ENCODE results near the gene PRKCD. TPM values are rescaled to one million over a fixed set of nuclear protein-coding genes. Genes with fewer than 3 reads are reported as not detected.

The PRKCD gene
- total RNA-seq, 1 donor from 2014 or later: 11.0 TPM

- no peak for DNase-seq
Measured at GRCh38 chr3:53232641-53233377, 71.8 kb downstream of the PRKCD start.

- DNase-seq: no peak
Measured at GRCh38 chr3:53234130-53234840, 73.3 kb downstream of the PRKCD start.

GRCh38 chr3:53234841-53235232, 73.8 kb downstream of the PRKCD start:
- no peak for DNase-seq

- no peak for DNase-seq
Measured at GRCh38 chr3:53235545-53235944, 74.5 kb downstream of the PRKCD start.

- no peak for DNase-seq
Measured at GRCh38 chr3:53236112-53236841, 75.3 kb downstream of the PRKCD start.

GRCh38 chr3:53238051-53238850, 77.2 kb downstream of the PRKCD start:
- no peak for DNase-seq

DNA sequence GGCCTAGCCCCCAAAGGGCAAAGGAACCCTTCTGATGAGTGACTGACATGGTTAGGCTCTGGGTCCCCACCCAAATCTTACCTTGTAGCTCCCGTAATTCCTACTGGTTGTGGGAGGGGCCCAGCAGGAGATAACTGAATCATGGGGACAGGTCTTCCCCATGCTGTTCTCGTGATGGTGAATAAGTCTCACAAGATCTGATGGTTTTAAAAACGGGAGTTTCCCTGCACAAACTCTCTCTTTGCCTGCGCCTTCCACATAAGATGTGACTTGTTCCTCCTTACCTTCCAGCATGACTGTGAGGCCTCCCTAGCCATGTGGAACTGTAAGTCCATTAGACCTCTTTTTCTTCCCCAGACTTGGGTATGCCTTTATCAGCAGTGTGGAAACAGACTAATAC, 77.9 kb downstream of the PRKCD start:
- DNase-seq: no peak

DNA sequence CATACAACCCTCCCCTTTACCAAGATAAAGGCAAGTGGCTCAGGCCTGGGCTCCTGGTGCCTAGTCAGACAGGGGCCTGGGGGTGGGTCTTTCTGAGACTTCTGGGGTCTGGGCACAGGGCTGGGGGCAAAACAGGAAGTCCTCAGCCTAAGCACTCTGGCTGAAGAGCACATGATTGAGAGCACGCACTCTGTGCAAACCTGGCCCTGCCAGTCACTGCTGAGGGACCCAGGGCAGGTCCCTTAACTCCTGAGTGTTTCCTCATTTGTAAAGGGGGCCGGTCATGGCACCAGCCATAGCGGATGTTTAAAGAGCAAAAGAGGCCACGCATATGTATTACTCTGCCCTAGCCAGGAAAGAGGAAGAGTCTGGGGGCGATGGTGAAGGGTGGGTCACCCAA, 78.8 kb downstream of the PRKCD start:
- DNase-seq: no peak

- no peak for DNase-seq
Measured at GRCh38 chr3:53240989-53241972, 80.3 kb downstream of the PRKCD start.

GRCh38 chr3:53242155-53242554, 81.1 kb downstream of the PRKCD start:
- no peak for DNase-seq

Other genes starting within 250 kb of the PRKCD start
- gene SFMBT1, start 115.1 kb upstream of the PRKCD start, total RNA-seq: 13.2 TPM
- gene RFT1, start 30.8 kb upstream of the PRKCD start, total RNA-seq: 9.2 TPM
- gene TKT, start 94.8 kb downstream of the PRKCD start, total RNA-seq: 159 TPM
- gene DCP1A, start 186.3 kb downstream of the PRKCD start, total RNA-seq: 17.6 TPM